ENCODE data around the gene ALDH3B1. TPM values are rescaled to one million over a fixed set of nuclear protein-coding genes. Genes with fewer than 3 reads are reported as not detected.

The ALDH3B1 gene
- total RNA-seq, 1 experiment from 2014 or later, result 28.1 TPM

- Histone ChIP-seq H4K20me1 (ENCODE audit: low read length) (no peaks in the 10 kb centered on the region), H3K79me2 (ENCODE audit: low read length) (no peaks in the 10 kb centered on the region), H3K4me3 (ENCODE audit: low read length) (no peak overlapping the region), H3K9ac (ENCODE audit: low read length) (no peak overlapping the region), H3K4me1 (ENCODE audit: insufficient read depth, low read length) (no peaks in the 10 kb centered on the region), H3K36me3 (ENCODE audit: low read depth, low read length) (peaks cover 17% of the 10 kb centered on the region; the same call in 1 of the 2 replicates), H3K4me2 (ENCODE audit: low read length) (no peak overlapping the region), H3K9me3 (ENCODE audit: low read length) (no peaks in the 10 kb centered on the region), H3F3A (ENCODE audit: low read length, unreplicated experiment) (no peaks in the 10 kb centered on the region), H3K27ac (ENCODE audit: low read length) (no peak overlapping the region), H3K9me2 (replicated peaks; ENCODE audit: low read length) (no peaks in the 10 kb centered on the region), H3K27me3 (ENCODE audit: low read length) (no peaks in the 10 kb centered on the region), H2AFZ (ENCODE audit: low read length) (no peak overlapping the region)
- intact Hi-C loops (cut with micrococcal nuclease), result no loop called here
- CTCF ChIA-PET, result no interaction called here
- TF ChIP-seq CTCF (conservative IDR thresholded peaks at IDR 0.05; ENCODE audit: low read depth, low read length) (no peak), EZH2phosphoT487 (IDR thresholded peaks at IDR 0.05; ENCODE audit: borderline replicate concordance, low read length) (no peak), EZH2 (IDR thresholded peaks at IDR 0.05; ENCODE audit: low read length, unreplicated experiment) (no peak)
- POLR2A ChIA-PET (ENCODE audit: unreplicated experiment), result no interaction called here
- DNase-seq (no peak), ATAC-seq (no peak)
- no TSS peak for BruUV-seq (replicated peaks)
These were observed 38.8 kb downstream of the ALDH3B1 start for GRCh38 chr11:68048681-68049508.

GRCh38 chr11:68049509-68050370, 39.6 kb downstream of the ALDH3B1 start:
- ChIA-PET CTCF (no interaction called here), POLR2A (ENCODE audit: unreplicated experiment) (no interaction called here)
- Histone ChIP-seq H3K9me2 (replicated peaks; ENCODE audit: low read length) (no peaks in the 10 kb centered on the region), H3K27me3 (ENCODE audit: low read length) (no peaks in the 10 kb centered on the region), H3K4me3 (ENCODE audit: low read length) (no peak overlapping the region), H4K20me1 (ENCODE audit: low read length) (no peaks in the 10 kb centered on the region), H3K79me2 (ENCODE audit: low read length) (no peaks in the 10 kb centered on the region), H3K9ac (ENCODE audit: low read length) (no peak overlapping the region), H3F3A (ENCODE audit: low read length, unreplicated experiment) (no peaks in the 10 kb centered on the region), H2AFZ (ENCODE audit: low read length) (no peak overlapping the region), H3K27ac (ENCODE audit: low read length) (no peak overlapping the region), H3K36me3 (ENCODE audit: low read depth, low read length) (peaks cover 13% of the 10 kb centered on the region; the same call in 1 of the 2 replicates), H3K4me2 (ENCODE audit: low read length) (no peak overlapping the region), H3K4me1 (ENCODE audit: insufficient read depth, low read length) (no peaks in the 10 kb centered on the region), H3K9me3 (ENCODE audit: low read length) (no peaks in the 10 kb centered on the region)
- DNase-seq, result no peak
- intact Hi-C loops (cut with micrococcal nuclease), result no loop called here
- TF ChIP-seq EZH2phosphoT487 (IDR thresholded peaks at IDR 0.05; ENCODE audit: borderline replicate concordance, low read length) (no peak), EZH2 (IDR thresholded peaks at IDR 0.05; ENCODE audit: low read length, unreplicated experiment) (no peak), CTCF (conservative IDR thresholded peaks at IDR 0.05; ENCODE audit: low read depth, low read length) (no peak)
- no peak for ATAC-seq
- BruUV-seq (replicated peaks), result no TSS peak

Measured in PC-3 (cell line).